Measurements from ENCODE around the gene SERGEF.

The SERGEF gene

GRCh38 chr11:17794981-17795380 is 217.9 kb downstream of the SERGEF start:
- H3K27me3 ChIP-seq (ENCODE audit: low read length): no peaks in the 10 kb centered on the region
- H2AFZ ChIP-seq (ENCODE audit: low read depth, low read length, severe bottlenecking): no peak overlapping the region
- H3F3A ChIP-seq (ENCODE audit: insufficient read depth): no peaks in the 10 kb centered on the region
- H4K20me1 ChIP-seq (ENCODE audit: low read depth, low read length): no peaks in the 10 kb centered on the region
- H3K9me2 ChIP-seq (replicated peaks; ENCODE audit: insufficient read depth, low read length): no peaks in the 10 kb centered on the region
- no peak overlapping the region for H3K4me2 ChIP-seq (ENCODE audit: low read depth, low read length, poor library complexity, severe bottlenecking)
- no peak for TF ChIP-seq EZH2phosphoT487 (conservative IDR thresholded peaks at IDR 0.05; ENCODE audit: low read length)
- TF ChIP-seq CTCF (IDR thresholded peaks at IDR 0.05; ENCODE audit: insufficient read depth, low read length, poor library complexity, severe bottlenecking): no peak
- no peak overlapping the region for H3K9ac ChIP-seq (ENCODE audit: low read length)
- no peak overlapping the region for H3K27ac ChIP-seq (ENCODE audit: low read depth, low read length)
- H3K9me3 ChIP-seq (ENCODE audit: insufficient read depth, low read length): no peaks in the 10 kb centered on the region
- no peaks in the 10 kb centered on the region for H3K36me3 ChIP-seq (ENCODE audit: low read length)
- no peak overlapping the region for H3K4me3 ChIP-seq (ENCODE audit: insufficient read depth, low read length, poor library complexity, severe bottlenecking)
- H3K79me2 ChIP-seq (ENCODE audit: insufficient read depth, low read length): no peaks in the 10 kb centered on the region

- no peak overlapping the region for H3K4me2 ChIP-seq (ENCODE audit: low read depth, low read length, poor library complexity, severe bottlenecking)
- no peaks in the 10 kb centered on the region for H3K36me3 ChIP-seq (ENCODE audit: low read length)
- H3K27ac ChIP-seq (ENCODE audit: low read depth, low read length): no peak overlapping the region
- H3K4me3 ChIP-seq (ENCODE audit: insufficient read depth, low read length, poor library complexity, severe bottlenecking): no peak overlapping the region
- H3F3A ChIP-seq (ENCODE audit: insufficient read depth): no peaks in the 10 kb centered on the region
- TF ChIP-seq CTCF (IDR thresholded peaks at IDR 0.05; ENCODE audit: insufficient read depth, low read length, poor library complexity, severe bottlenecking): no peak
- TF ChIP-seq EZH2phosphoT487 (conservative IDR thresholded peaks at IDR 0.05; ENCODE audit: low read length): no peak
- no peaks in the 10 kb centered on the region for H3K27me3 ChIP-seq (ENCODE audit: low read length)
- H2AFZ ChIP-seq (ENCODE audit: low read depth, low read length, severe bottlenecking): no peak overlapping the region
- H3K79me2 ChIP-seq (ENCODE audit: insufficient read depth, low read length): no peaks in the 10 kb centered on the region
- no peaks in the 10 kb centered on the region for H3K9me3 ChIP-seq (ENCODE audit: insufficient read depth, low read length)
- no peaks in the 10 kb centered on the region for H3K9me2 ChIP-seq (replicated peaks; ENCODE audit: insufficient read depth, low read length)
- H3K9ac ChIP-seq (ENCODE audit: low read length): no peak overlapping the region
- H4K20me1 ChIP-seq (ENCODE audit: low read depth, low read length): no peaks in the 10 kb centered on the region
Observed at GRCh38 chr11:17793642-17794170, 219.1 kb downstream of the SERGEF start.

DNA sequence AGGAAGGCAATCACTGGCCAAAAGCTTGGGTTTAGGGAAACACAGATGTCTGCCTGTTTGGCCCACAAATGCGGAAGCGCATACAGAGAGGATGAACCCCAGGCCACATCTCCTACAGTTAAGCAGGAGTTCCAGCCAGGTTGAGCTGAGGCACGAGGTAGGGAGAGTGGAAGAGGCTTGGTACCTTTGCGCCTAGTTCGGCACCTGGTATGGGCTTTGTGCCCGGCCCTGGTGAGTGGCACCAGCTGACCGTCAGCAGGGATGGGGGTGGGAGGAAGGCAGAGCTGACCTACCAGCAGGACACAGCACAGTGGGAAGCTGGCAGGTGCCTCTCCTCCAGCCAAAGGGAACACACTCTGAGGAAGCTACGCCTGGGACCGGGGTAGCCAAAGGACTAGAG is 220.7 kb downstream of the SERGEF start:
- TF ChIP-seq CTCF (IDR thresholded peaks at IDR 0.05; ENCODE audit: insufficient read depth, low read length, poor library complexity, severe bottlenecking) (no peak), EZH2phosphoT487 (conservative IDR thresholded peaks at IDR 0.05; ENCODE audit: low read length) (no peak)
- Histone ChIP-seq H3K4me3 (ENCODE audit: insufficient read depth, low read length, poor library complexity, severe bottlenecking) (no peak overlapping the region), H3K27me3 (ENCODE audit: low read length) (no peaks in the 10 kb centered on the region), H3K9me3 (ENCODE audit: insufficient read depth, low read length) (no peaks in the 10 kb centered on the region), H4K20me1 (ENCODE audit: low read depth, low read length) (no peaks in the 10 kb centered on the region), H2AFZ (ENCODE audit: low read depth, low read length, severe bottlenecking) (no peak overlapping the region), H3K27ac (ENCODE audit: low read depth, low read length) (no peak overlapping the region), H3F3A (ENCODE audit: insufficient read depth) (no peaks in the 10 kb centered on the region), H3K9me2 (replicated peaks; ENCODE audit: insufficient read depth, low read length) (no peaks in the 10 kb centered on the region), H3K36me3 (ENCODE audit: low read length) (no peaks in the 10 kb centered on the region), H3K79me2 (ENCODE audit: insufficient read depth, low read length) (no peaks in the 10 kb centered on the region), H3K4me2 (ENCODE audit: low read depth, low read length, poor library complexity, severe bottlenecking) (no peak overlapping the region), H3K9ac (ENCODE audit: low read length) (no peak overlapping the region)
